HG03064 (cell line): Measurements from ENCODE around the gene UBE2G2.

Source experiments
- ATAC-seq: cut with Tn5 transposase; IDR thresholded peaks from one replicate; pipeline ENCODE4 v1.9.1; 2021; ENCODE audit warnings: low read depth; ENCODE audit not compliant: unreplicated experiment

The UBE2G2 gene

DNA sequence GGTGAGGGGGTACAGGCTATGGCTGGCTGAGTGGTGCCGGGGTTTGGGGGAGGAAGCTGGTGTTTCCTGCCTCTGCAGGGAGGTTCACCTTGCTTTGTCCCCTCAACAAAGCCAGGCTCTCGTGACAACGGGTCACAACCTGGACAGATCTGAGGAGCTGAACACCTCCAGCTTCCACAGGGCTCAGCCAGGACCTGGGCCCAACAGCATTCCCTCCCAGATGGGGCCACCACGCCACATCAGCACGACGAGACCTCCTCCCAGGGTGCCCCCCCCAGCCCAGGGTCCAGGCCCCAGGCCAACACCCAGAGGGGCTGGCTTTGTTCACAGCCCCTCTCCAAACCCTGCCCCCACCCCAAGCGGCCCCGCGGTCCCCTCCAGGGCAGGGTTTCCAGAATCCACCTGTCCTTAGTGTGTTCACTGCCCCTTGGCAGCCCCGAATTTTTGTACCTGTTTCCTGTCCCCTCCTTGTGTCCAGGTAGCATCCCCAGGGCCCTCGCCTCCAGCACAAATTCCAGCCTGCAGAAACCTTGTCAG, 34.7 kb downstream of the UBE2G2 start:
- no peak for ATAC-seq

DNA sequence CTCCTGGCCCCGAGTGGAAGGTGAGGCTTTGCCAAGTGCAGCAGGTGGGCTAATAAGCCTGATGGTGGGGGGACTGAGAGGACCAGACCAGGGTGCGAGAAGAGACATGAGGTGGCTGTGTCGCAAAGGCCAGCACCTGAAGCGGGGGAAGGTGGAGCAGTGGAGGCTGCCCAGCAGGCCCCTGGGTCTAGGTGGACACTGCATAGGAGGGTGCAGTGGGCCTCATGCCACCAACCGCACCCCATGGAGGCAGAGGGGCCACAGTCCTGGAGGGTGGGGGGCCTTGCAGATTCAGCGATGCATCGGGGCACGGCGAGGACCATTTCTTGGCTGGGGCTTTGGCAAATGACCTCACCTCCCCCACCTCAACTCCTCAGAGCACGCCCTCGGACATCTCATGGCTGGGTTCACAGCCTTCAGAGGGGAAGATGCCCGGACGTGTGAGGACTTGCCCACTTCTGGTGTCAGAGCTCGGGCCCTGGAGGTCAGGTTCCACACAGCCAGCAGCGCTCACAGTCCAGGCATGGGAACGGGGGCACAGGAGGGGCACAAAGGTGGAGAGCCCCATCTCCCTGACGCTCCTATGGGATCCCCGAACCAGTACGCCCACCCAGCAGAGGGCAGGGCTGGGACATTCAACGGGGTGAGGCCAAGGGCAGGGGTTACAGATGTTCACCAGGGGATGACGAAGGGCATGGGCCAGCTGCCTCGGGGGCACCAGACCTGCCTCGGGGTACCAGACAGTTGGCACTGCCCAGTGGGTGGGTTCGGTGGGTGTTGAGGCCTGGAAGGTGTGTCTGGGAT, 35.4 kb downstream of the UBE2G2 start:
- ATAC-seq = no peak

DNA sequence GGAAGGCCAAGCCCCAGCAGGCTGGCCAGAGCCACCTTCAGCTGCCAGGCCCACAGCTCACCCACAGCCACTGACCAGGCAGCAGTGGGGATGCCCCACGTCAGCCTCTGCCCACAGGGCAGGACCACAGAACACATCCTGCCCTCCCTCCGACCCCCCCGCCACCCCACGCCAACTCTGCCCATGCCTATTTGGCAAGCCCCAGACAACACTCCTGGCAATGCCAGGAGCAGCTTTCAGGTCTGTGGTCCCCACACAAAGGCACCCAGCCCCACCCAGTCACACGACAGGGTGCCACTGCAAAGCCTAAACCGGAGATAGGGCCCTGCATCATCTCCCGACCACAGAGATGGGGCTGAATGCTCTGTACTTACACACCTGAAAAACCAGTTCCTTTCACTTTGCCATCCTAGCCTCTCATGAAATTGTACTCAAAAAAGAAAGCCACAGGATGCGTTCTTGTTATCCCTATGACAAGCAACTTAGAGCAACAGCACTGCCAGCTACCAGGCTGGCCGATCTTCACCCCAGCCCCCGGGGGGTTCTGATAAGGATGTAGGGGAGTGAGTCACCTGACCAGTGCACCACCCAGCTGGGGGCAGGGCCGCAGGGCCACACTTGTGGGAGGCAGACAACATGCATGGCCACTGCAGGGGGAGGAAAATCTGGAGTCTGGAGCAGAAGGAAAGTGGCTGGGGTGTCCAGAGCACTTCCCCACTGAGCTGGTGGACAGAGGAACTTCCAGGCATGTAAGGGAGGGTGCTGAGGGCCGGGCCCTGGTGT, 36.2 kb downstream of the UBE2G2 start:
- ATAC-seq = no peak

- no peak for ATAC-seq
Observed at GRCh38 chr21:44764319-44765230, 37.0 kb downstream of the UBE2G2 start.

- ATAC-seq = no peak
Observed at GRCh38 chr21:44763451-44764318, 37.9 kb downstream of the UBE2G2 start.

GRCh38 chr21:44763050-44763378, 38.6 kb downstream of the UBE2G2 start:
- no peak for ATAC-seq

DNA sequence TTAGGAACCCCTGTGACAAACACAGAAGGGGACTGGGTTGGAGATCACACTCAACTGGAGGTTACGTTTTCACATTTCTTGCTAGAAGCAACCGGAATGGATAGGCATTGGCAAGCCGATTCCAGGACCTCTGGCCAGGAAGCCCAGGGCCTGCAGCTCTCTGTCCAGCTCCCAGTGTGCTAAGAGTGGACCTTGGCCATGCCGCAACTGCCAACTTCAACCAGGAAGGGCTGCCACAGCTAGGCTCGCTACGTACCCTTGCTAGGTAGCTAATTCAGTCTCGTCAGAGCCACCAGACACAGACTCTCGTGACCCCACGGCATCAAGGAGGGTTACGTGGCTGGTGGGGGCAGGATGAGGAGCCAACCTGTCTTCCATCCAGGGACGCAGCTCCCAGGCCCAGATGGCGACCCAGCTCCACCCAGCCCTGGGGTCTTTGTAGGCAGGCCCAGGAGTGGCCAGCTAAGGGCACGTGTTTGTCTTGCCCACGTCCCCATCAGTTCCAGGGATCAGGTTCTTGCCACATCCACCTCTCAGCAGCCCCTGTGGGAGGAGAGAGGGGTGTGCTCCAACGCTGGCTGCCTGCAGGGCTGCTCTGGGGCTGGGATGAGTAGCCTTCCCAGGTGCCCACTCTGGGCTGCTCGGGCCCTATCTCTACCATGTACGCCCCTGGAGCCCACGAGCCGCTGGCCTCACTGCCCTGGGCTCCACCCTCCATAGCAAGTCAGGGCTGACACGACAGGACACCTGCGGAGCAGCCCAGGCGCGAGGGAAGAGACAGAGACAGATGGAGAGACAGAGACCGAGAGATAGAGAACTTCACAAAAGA, 39.2 kb downstream of the UBE2G2 start:
- ATAC-seq = no peak

GRCh38 chr21:44761747-44762208, 39.8 kb downstream of the UBE2G2 start:
- no peak for ATAC-seq

DNA sequence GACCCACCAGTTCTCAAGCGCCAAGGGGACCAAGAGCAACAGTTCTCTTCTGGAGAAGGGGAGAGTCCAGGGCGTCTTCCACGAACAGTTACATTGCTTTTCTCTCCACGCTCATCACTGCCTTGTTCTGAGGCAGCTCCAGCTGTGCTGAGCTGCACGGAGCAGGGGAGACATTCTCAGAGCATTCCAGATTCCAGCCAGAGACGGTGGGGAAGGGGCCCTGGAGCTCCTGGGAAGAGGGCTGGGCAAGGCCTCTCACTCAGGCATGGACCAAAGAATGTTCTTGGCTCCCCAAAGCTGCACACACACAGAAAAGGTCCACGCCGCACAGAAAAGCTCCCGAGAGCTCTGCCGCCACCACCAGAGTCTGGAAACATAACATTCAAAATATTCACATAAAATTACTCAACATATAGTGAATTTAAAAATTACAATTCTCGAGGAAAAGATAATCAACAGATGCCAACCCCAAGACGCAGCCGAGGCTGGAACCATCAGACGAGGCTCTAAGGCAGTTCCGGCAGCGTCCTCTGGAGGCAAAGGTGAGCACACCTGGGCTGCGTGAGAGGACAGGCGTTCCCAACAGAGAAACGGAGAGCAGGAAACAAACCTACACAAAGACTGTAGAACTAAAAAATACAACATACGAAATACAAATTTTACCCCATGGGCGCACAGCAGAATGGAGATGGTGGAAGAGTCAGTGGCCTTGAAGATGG, 40.5 kb downstream of the UBE2G2 start:
- no peak for ATAC-seq

DNA sequence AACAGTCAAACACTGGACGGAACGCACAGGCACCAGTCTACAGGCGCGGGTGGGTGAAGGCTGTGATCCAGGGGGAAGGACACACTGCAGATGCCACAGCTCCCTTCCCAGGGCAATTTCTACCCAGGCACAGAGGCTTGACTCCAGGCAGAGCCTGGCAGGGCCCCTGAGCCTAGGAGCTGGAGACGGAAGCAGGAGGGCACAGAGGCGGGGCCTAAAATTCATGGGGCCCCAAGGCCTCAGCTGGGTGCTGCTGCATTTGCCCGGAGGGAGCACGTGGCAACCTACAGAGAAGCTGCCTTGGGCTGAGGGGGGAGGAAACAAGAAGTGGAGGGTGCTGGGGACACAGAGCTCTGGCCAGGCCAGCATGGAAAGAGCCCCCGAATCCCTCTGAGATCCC, 41.2 kb downstream of the UBE2G2 start:
- ATAC-seq = no peak

DNA sequence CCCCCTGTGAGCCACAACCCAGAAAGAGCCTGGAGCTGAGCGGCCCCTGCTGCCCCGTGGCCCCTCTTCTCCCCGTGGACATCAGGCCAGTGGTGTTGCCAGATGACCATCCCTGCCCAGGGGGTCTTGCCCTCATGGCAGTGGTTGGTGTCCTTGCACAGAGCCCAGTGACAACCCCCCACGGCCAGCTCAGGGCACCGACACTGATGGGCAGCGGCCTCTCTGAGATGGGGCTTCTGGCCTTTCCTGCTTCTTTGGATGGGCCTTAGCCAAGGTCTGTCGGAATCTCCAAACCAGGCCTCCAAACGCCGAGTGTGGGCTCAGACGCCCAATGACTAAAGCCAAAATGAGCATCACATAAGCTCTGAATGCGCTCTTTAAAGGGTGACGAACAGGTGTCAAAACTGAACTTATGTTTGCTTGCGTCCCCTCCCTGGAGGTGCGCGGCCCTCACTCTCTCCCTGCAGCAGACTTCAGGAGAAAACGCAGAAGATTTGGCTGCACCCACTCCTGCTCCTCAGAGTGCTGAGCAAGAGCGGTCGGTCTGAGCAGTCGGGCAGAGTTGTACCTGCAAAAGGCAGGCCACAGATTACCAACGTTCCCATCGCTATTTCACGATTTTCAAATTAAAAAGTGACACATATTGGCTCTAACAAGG, 41.9 kb downstream of the UBE2G2 start:
- no peak for ATAC-seq

DNA sequence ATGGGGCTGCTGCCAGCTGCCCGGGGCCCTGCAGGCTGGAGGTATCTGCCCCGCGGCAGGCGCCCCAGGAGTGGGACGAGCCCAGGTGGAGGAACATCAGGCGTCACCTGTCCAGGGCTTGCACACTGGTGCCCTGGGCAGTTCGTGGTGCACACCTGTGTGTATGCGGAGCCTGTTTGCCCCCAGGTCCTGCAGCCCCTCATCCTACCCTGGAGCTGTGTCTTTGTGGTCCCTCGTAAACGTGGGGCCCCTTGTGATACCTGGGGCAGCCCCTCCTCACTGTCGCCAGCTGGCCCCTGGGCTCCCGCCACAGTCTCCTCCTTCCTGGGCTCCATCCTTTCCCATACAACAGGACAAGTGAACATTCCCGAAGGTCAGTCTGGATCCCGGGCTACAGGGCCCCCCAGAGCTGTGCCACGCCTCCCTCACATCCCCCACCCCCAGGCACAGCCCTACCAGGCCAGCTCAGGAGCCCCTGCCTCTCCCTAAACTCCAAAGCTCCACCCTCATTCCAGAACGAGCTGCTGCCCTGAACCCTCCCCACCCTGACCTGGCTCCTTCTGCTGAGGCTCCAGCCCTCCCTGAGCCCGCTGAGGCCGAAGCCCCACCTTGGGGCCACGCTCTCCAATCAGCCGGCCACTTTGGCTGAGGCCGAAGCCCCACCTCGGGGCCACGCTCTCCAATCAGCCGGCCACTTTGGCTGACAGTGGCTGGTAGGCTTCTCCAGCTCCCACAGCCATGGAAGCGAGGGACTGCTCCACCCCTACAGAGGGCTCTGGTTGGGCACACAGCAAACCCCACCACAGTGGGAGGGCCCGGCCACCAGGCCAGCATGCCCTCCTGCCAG, 42.6 kb downstream of the UBE2G2 start:
- ATAC-seq = no peak

GRCh38 chr21:44758141-44758561, 43.5 kb downstream of the UBE2G2 start:
- no peak for ATAC-seq

- no peak for ATAC-seq
Observed at GRCh38 chr21:44757731-44758130, 43.9 kb downstream of the UBE2G2 start.

- ATAC-seq = no peak
Observed at GRCh38 chr21:44756423-44757185, 45.0 kb downstream of the UBE2G2 start.

DNA sequence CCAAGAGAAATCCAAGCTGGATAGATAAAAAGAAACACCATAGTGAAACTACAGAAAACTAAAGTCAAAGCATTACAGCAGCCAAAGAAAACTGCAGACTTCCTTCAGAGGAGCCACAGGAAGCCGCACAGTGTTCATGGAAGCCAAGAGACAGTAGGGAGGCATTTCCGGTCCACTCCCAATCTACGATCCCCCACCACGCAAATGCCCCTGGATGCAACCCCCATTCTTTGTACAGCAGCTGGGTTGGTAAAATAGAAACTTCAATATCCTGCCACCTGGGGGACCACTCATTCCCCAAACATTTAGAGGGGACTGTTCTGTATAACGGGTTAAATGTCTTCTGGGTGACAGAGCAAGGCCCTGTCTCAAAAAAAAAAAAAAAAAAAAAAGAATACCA, 46.4 kb downstream of the UBE2G2 start:
- no peak for ATAC-seq
